ENCODE results near the gene GBF1. TPM values are rescaled to one million over a fixed set of nuclear protein-coding genes. Genes with fewer than 3 reads are reported as not detected.
A peak's percentile ranks its signal among the peaks of the same experiment; 100 is the strongest.

The GBF1 gene
- total and polyA plus RNA-seq, 2 experiments from 2014 or later: 43.1 to 55.4 TPM

GRCh38 chr10:102409604-102410428, 164.5 kb downstream of the GBF1 start:
- peaks cover 11% of the 10 kb centered on the region for H3K4me1 ChIP-seq (ENCODE audit: insufficient read depth)
- peak overlapping the region; percentile 88 for H3K27ac ChIP-seq
- H2AFZ ChIP-seq: peak overlapping the region; percentile 62
- no peaks in the 10 kb centered on the region for H3K9me2 ChIP-seq (replicated peaks; ENCODE audit: insufficient read depth)
- H3K36me3 ChIP-seq (replicated peaks; ENCODE audit: insufficient read depth, low read depth): no peaks in the 10 kb centered on the region
- TF ChIP-seq EZH2phosphoT487 (IDR thresholded peaks at IDR 0.05; ENCODE audit: low read depth, severe bottlenecking, unreplicated experiment): no peak
- TF ChIP-seq EZH2 (IDR thresholded peaks at IDR 0.05; ENCODE audit: borderline replicate concordance): no peak
- TF ChIP-seq CTCF (IDR thresholded peaks at IDR 0.05; ENCODE audit: poor library complexity): no peak
- H3K4me3 ChIP-seq: peak overlapping the region; percentile 49
- no peak for DNase-seq (ENCODE audit: low spot score)
- H3K79me2 ChIP-seq: no peaks in the 10 kb centered on the region
- 37% methylated on average over 24 of the region's 24 CpGs for WGBS (ENCODE audit: low lambda C conversion rate, missing lambda C conversion rate)
- H4K20me1 ChIP-seq (ENCODE audit: insufficient read depth, poor library complexity, severe bottlenecking): no peaks in the 10 kb centered on the region
- peak overlapping the region; percentile 96 for H3K4me2 ChIP-seq
- H3K9me3 ChIP-seq (ENCODE audit: low read depth): no peaks in the 10 kb centered on the region
- peaks cover 36% of the 10 kb centered on the region for H3K27me3 ChIP-seq

GRCh38 chr10:102410429-102411073, 165.2 kb downstream of the GBF1 start:
- Histone ChIP-seq H3K27me3 (peaks cover 36% of the 10 kb centered on the region), H3K27ac (peak overlapping the region; percentile 88), H2AFZ (peak overlapping the region; percentile 62), H3K9me3 (ENCODE audit: low read depth) (no peaks in the 10 kb centered on the region), H4K20me1 (ENCODE audit: insufficient read depth, poor library complexity, severe bottlenecking) (no peaks in the 10 kb centered on the region), H3K36me3 (replicated peaks; ENCODE audit: insufficient read depth, low read depth) (no peaks in the 10 kb centered on the region), H3K4me1 (ENCODE audit: insufficient read depth) (peaks cover 11% of the 10 kb centered on the region), H3K4me2 (peak overlapping the region; percentile 96), H3K79me2 (no peaks in the 10 kb centered on the region), H3K4me3 (peak overlapping the region; percentile 49), H3K9me2 (replicated peaks; ENCODE audit: insufficient read depth) (no peaks in the 10 kb centered on the region)
- peak; percentile 73 for DNase-seq (ENCODE audit: low spot score)
- WGBS (ENCODE audit: low lambda C conversion rate, missing lambda C conversion rate): 10% methylated on average over 26 of the region's 48 CpGs
- TF ChIP-seq CTCF (IDR thresholded peaks at IDR 0.05; ENCODE audit: poor library complexity) (no peak), EZH2phosphoT487 (IDR thresholded peaks at IDR 0.05; ENCODE audit: low read depth, severe bottlenecking, unreplicated experiment) (no peak), EZH2 (IDR thresholded peaks at IDR 0.05; ENCODE audit: borderline replicate concordance) (no peak)

GRCh38 chr10:102411341-102412255, 166.3 kb downstream of the GBF1 start:
- no peak overlapping the region for H3K27ac ChIP-seq
- H4K20me1 ChIP-seq (ENCODE audit: insufficient read depth, poor library complexity, severe bottlenecking): no peaks in the 10 kb centered on the region
- H3K9me3 ChIP-seq (ENCODE audit: low read depth): no peaks in the 10 kb centered on the region
- no peaks in the 10 kb centered on the region for H3K36me3 ChIP-seq (replicated peaks; ENCODE audit: insufficient read depth, low read depth)
- no peak overlapping the region for H3K4me3 ChIP-seq
- H3K27me3 ChIP-seq: peaks cover 36% of the 10 kb centered on the region
- no peaks in the 10 kb centered on the region for H3K9me2 ChIP-seq (replicated peaks; ENCODE audit: insufficient read depth)
- H3K4me1 ChIP-seq (ENCODE audit: insufficient read depth): peaks cover 11% of the 10 kb centered on the region
- TF ChIP-seq CTCF (IDR thresholded peaks at IDR 0.05; ENCODE audit: poor library complexity) (no peak), EZH2phosphoT487 (IDR thresholded peaks at IDR 0.05; ENCODE audit: low read depth, severe bottlenecking, unreplicated experiment) (no peak), EZH2 (IDR thresholded peaks at IDR 0.05; ENCODE audit: borderline replicate concordance) (no peak)
- H3K79me2 ChIP-seq: no peaks in the 10 kb centered on the region
- WGBS (ENCODE audit: low lambda C conversion rate, missing lambda C conversion rate): 90% methylated on average over 14 of the region's 14 CpGs
- H3K4me2 ChIP-seq: peak overlapping the region; percentile 96
- no peak overlapping the region for H2AFZ ChIP-seq
- DNase-seq (ENCODE audit: low spot score): no peak

Data from hepatocyte (in vitro differentiated cells).